ENCODE measurements around the gene CENPL.
"Not testable (repeated sequence)": the region's sequence is repeated elsewhere in the genome, so short reads cannot be mapped to it uniquely, and the experiment has no call there.

CENPL gene

GRCh38 chr1:173771560-173771959, 53.1 kb downstream of the CENPL start:
- ATAC-seq (ENCODE audit: insufficient read depth, low read depth), result no peak
- Histone ChIP-seq H2AFZ (ENCODE audit: low read depth, low read length) (no peak overlapping the region), H4K20me1 (ENCODE audit: insufficient read depth, low read length) (no peaks in the 10 kb centered on the region), H3K4me2 (ENCODE audit: insufficient read depth, low read length) (no peak overlapping the region), H3K9me3 (ENCODE audit: insufficient read depth, low read length, severe bottlenecking) (no peaks in the 10 kb centered on the region), H3K36me3 (ENCODE audit: insufficient read depth, low read length) (peaks cover 40% of the 10 kb centered on the region), H3K4me3 (ENCODE audit: low read depth in 1 of 2, low read length in 2 of 2) (no peak overlapping the region), H3K9ac (ENCODE audit: low read depth, low read length) (no peak overlapping the region), H3K4me1 (ENCODE audit: insufficient read depth, low read length) (no peaks in the 10 kb centered on the region), H3K27me3 (ENCODE audit: insufficient read depth, low read length, poor library complexity) (no peaks in the 10 kb centered on the region), H3K27ac (ENCODE audit: low read length) (no peak overlapping the region), H3K79me2 (ENCODE audit: insufficient read depth, low read length) (no peaks in the 10 kb centered on the region)
- TF ChIP-seq EZH2 (IDR thresholded peaks at IDR 0.05; ENCODE audit: borderline replicate concordance, low read depth, low read length, severe bottlenecking) (no peak), CTCF (IDR thresholded peaks at IDR 0.05; ENCODE audit: borderline replicate concordance, extremely low read depth, low read length, poor library complexity, severe bottlenecking) (no peak)
- no peak for DNase-seq

GRCh38 chr1:173770330-173770729, 54.4 kb downstream of the CENPL start:
- not testable (repeated sequence) for DNase-seq; H2AFZ ChIP-seq (ENCODE audit: low read depth, low read length); H3K27me3 ChIP-seq (ENCODE audit: insufficient read depth, low read length, poor library complexity); H4K20me1 ChIP-seq (ENCODE audit: insufficient read depth, low read length); H3K9me3 ChIP-seq (ENCODE audit: insufficient read depth, low read length, severe bottlenecking); ATAC-seq (ENCODE audit: insufficient read depth, low read depth); H3K4me2 ChIP-seq (ENCODE audit: insufficient read depth, low read length); H3K27ac ChIP-seq (ENCODE audit: low read length); H3K4me3 ChIP-seq (ENCODE audit: low read depth in 1 of 2, low read length in 2 of 2); H3K4me1 ChIP-seq (ENCODE audit: insufficient read depth, low read length); H3K79me2 ChIP-seq (ENCODE audit: insufficient read depth, low read length); H3K9ac ChIP-seq (ENCODE audit: low read depth, low read length)
- peaks cover 36% of the 10 kb centered on the region for H3K36me3 ChIP-seq (ENCODE audit: insufficient read depth, low read length)

GRCh38 chr1:173768827-173769226, 55.9 kb downstream of the CENPL start:
- no peaks in the 10 kb centered on the region for H4K20me1 ChIP-seq (ENCODE audit: insufficient read depth, low read length)
- H2AFZ ChIP-seq (ENCODE audit: low read depth, low read length), result no peak overlapping the region
- no peak overlapping the region for H3K27ac ChIP-seq (ENCODE audit: low read length)
- peaks cover 23% of the 10 kb centered on the region for H3K36me3 ChIP-seq (ENCODE audit: insufficient read depth, low read length)
- H3K9ac ChIP-seq (ENCODE audit: low read depth, low read length), result no peak overlapping the region
- H3K27me3 ChIP-seq (ENCODE audit: insufficient read depth, low read length, poor library complexity), result no peaks in the 10 kb centered on the region
- no peaks in the 10 kb centered on the region for H3K79me2 ChIP-seq (ENCODE audit: insufficient read depth, low read length)
- DNase-seq (no peak), ATAC-seq (ENCODE audit: insufficient read depth, low read depth) (no peak)
- H3K4me1 ChIP-seq (ENCODE audit: insufficient read depth, low read length), result no peaks in the 10 kb centered on the region
- H3K4me3 ChIP-seq (ENCODE audit: low read depth in 1 of 2, low read length in 2 of 2), result no peak overlapping the region
- no peak for TF ChIP-seq CTCF (IDR thresholded peaks at IDR 0.05; ENCODE audit: borderline replicate concordance, extremely low read depth, low read length, poor library complexity, severe bottlenecking)
- no peak for TF ChIP-seq EZH2 (IDR thresholded peaks at IDR 0.05; ENCODE audit: borderline replicate concordance, low read depth, low read length, severe bottlenecking)
- no peaks in the 10 kb centered on the region for H3K9me3 ChIP-seq (ENCODE audit: insufficient read depth, low read length, severe bottlenecking)
- H3K4me2 ChIP-seq (ENCODE audit: insufficient read depth, low read length), result no peak overlapping the region

- Histone ChIP-seq H3K4me2 (ENCODE audit: insufficient read depth, low read length) (no peak overlapping the region), H4K20me1 (ENCODE audit: insufficient read depth, low read length) (no peaks in the 10 kb centered on the region), H3K36me3 (ENCODE audit: insufficient read depth, low read length) (peaks cover 23% of the 10 kb centered on the region), H3K9ac (ENCODE audit: low read depth, low read length) (no peak overlapping the region), H2AFZ (ENCODE audit: low read depth, low read length) (no peak overlapping the region), H3K9me3 (ENCODE audit: insufficient read depth, low read length, severe bottlenecking) (no peaks in the 10 kb centered on the region), H3K79me2 (ENCODE audit: insufficient read depth, low read length) (no peaks in the 10 kb centered on the region), H3K27me3 (ENCODE audit: insufficient read depth, low read length, poor library complexity) (no peaks in the 10 kb centered on the region), H3K4me1 (ENCODE audit: insufficient read depth, low read length) (no peaks in the 10 kb centered on the region), H3K27ac (ENCODE audit: low read length) (no peak overlapping the region), H3K4me3 (ENCODE audit: low read depth in 1 of 2, low read length in 2 of 2) (no peak overlapping the region)
- no peak for DNase-seq
- ATAC-seq (ENCODE audit: insufficient read depth, low read depth), result no peak
- TF ChIP-seq EZH2 (IDR thresholded peaks at IDR 0.05; ENCODE audit: borderline replicate concordance, low read depth, low read length, severe bottlenecking) (no peak), CTCF (IDR thresholded peaks at IDR 0.05; ENCODE audit: borderline replicate concordance, extremely low read depth, low read length, poor library complexity, severe bottlenecking) (no peak)
Measured at GRCh38 chr1:173768206-173768605, 56.5 kb downstream of the CENPL start.

GRCh38 chr1:173764331-173764730, 60.4 kb downstream of the CENPL start:
- DNase-seq; H3K79me2 ChIP-seq (ENCODE audit: insufficient read depth, low read length); H3K4me3 ChIP-seq (ENCODE audit: low read depth in 1 of 2, low read length in 2 of 2); H3K27ac ChIP-seq (ENCODE audit: low read length); H2AFZ ChIP-seq (ENCODE audit: low read depth, low read length); H3K4me2 ChIP-seq (ENCODE audit: insufficient read depth, low read length); H3K27me3 ChIP-seq (ENCODE audit: insufficient read depth, low read length, poor library complexity); H3K9me3 ChIP-seq (ENCODE audit: insufficient read depth, low read length, severe bottlenecking); H4K20me1 ChIP-seq (ENCODE audit: insufficient read depth, low read length); ATAC-seq (ENCODE audit: insufficient read depth, low read depth); H3K4me1 ChIP-seq (ENCODE audit: insufficient read depth, low read length); H3K9ac ChIP-seq (ENCODE audit: low read depth, low read length): not testable (repeated sequence)
- peaks cover 28% of the 10 kb centered on the region for H3K36me3 ChIP-seq (ENCODE audit: insufficient read depth, low read length)

All from DND-41 (cell line).